Measurements from ENCODE around the gene EGF.
"Not testable (repeated sequence)": the region's sequence is repeated elsewhere in the genome, so short reads cannot be mapped to it uniquely, and the experiment has no call there.

Gene EGF

DNA sequence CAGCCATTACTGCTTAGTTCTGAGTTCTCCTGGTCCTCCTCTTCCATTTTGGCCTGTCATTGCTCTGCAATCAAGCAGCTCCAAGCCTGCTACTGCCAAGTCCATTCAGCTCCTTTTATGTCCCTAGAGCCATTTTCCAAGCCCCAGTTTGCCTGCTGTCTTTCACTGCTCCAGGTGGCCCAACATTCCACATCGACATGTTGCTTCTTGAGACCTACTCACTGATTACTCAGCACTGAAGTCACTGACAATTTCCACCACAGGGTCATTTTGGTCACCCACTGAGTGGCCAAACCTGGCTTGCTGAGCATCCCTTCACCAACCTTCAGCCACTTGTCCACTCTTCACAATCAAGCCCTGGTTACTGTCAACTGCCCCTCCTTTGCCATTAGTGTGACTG is 37.6 kb upstream of the EGF start:
- TF ChIP-seq, protein P1, sequence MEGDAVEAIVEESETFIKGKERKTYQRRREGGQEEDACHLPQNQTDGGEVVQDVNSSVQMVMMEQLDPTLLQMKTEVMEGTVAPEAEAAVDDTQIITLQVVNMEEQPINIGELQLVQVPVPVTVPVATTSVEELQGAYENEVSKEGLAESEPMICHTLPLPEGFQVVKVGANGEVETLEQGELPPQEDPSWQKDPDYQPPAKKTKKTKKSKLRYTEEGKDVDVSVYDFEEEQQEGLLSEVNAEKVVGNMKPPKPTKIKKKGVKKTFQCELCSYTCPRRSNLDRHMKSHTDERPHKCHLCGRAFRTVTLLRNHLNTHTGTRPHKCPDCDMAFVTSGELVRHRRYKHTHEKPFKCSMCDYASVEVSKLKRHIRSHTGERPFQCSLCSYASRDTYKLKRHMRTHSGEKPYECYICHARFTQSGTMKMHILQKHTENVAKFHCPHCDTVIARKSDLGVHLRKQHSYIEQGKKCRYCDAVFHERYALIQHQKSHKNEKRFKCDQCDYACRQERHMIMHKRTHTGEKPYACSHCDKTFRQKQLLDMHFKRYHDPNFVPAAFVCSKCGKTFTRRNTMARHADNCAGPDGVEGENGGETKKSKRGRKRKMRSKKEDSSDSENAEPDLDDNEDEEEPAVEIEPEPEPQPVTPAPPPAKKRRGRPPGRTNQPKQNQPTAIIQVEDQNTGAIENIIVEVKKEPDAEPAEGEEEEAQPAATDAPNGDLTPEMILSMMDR (conservative IDR thresholded peaks at IDR 0.05; ENCODE audit: low read depth, low read length) = no peak
- no peak overlapping the region for H3K4me3 ChIP-seq (ENCODE audit: low read length)
- DNase-seq (ENCODE audit: low read depth) = no peak

DNA sequence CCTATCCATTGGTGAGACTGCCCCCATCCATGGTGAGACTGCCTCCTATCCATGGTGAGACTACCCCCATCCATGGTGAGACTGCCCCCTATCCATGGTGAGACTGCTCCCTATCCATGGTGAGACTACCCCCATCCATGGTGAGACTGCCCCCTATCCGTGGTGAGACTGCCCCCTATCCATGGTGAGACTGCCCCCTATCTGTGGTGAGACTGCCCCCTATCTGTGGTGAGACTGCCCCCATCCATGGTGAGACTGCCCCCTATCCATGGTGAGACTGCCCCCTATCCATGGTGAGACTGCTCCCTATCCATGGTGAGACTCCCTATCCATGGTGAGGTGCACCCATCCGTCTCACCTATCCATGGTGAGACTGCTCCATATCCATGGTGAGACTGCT is 37.1 kb upstream of the EGF start:
- DNase-seq (ENCODE audit: low read depth); H3K4me3 ChIP-seq (ENCODE audit: low read length): not testable (repeated sequence)

DNA sequence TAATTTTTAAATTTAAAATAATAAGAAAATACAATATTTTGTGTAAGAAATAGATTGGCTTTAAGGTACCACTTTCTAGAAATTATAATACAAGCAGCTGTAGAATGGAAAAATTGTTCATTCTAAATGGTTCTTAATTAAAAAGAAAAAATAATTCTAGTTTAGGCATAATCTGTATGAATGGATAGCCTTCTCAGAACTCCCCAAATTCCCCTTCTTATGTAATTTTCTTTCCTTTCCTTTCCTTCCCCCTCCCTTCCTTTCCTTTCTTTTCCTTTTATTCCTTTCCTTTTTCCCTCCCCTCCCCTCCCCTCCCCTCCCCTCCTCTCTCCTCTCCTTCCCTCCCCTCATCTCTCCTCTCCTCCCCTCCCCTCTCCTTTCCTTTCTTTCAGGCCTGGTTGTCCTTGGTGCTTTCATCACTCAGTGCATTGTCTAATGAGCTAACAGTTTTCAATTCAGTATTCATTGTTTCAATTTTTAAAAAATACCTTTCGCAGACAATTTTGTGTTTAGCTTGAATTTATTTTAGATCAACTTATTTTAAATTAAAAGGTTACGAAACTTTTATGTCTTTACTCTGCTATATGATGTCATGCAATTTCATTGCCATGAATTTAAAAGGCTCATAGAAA is 35.9 kb upstream of the EGF start:
- TF ChIP-seq, protein P1 (conservative IDR thresholded peaks at IDR 0.05; ENCODE audit: low read depth, low read length) = no peak
- no peak for DNase-seq (ENCODE audit: low read depth)
- H3K4me3 ChIP-seq (ENCODE audit: low read length) = no peak overlapping the region

DNA sequence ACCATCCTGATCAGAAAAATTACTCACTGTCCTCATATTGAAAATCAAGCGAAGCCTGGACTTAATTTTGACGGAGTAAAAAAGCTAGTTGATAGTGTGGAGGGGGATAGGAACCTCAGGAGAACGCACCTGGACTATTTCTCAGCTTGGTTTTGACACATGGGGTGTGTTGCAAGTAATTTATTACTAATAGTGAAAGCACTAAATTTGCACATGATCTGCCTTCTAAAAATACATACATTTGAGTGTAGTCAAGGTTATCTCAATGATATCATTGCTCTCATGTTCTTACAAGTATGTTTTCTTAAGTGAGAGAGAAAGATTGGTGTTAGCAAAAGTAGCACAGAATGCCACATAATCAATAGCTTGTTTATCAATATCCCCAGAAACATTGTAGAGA is 35.3 kb upstream of the EGF start:
- TF ChIP-seq, protein P1 (conservative IDR thresholded peaks at IDR 0.05; ENCODE audit: low read depth, low read length) = no peak
- DNase-seq (ENCODE audit: low read depth) = no peak
- no peak overlapping the region for H3K4me3 ChIP-seq (ENCODE audit: low read length)

DNA sequence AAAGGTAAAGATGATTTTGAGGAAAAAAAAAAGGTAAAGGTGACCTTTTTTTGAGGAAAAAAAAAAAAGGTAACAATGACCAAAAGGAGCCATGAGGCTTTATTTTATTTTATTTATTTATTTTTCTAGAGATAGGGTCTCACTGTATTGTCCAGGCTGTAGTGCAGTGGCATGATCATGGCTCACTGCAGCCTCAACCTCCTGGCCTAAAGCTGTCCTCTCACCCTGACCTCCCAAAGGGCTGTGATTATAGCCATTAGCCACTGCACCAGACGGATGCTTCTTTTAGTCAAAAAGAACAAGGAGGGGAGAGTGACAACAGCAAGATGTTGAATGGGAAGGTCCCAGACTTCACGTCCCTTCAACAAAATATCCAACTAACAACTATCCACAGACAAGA is 34.3 kb upstream of the EGF start:
- no peak for DNase-seq (ENCODE audit: low read depth)

DNA sequence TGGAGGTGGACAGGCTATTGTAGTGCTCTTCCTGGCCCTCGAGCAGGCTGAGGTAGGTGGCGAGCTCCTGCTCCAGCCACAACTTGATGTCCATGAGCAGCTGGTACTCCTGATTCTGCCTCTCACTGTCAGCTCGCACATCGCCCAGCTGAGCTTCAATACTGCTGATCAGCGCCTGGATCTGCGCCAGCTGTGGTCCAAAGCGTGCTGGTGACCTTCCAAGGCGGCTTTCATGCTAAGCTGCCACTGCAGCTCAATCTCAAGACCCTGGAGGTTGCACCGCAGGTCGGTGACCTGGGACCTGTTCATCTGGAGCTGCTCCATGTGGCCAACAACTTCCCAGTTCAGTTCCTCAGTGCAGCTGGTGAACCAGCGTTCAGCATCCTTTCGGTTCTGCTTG is 33.6 kb upstream of the EGF start:
- no peak overlapping the region for H3K4me3 ChIP-seq (ENCODE audit: low read length)
- TF ChIP-seq, protein P1 (conservative IDR thresholded peaks at IDR 0.05; ENCODE audit: low read depth, low read length) = no peak
- no peak for DNase-seq (ENCODE audit: low read depth)

More for the DNA sequence above, 34.3 kb upstream of the EGF start:
- TF ChIP-seq, protein P1 (conservative IDR thresholded peaks at IDR 0.05; ENCODE audit: low read depth, low read length) = no peak
- no peak overlapping the region for H3K4me3 ChIP-seq (ENCODE audit: low read length)

DNA sequence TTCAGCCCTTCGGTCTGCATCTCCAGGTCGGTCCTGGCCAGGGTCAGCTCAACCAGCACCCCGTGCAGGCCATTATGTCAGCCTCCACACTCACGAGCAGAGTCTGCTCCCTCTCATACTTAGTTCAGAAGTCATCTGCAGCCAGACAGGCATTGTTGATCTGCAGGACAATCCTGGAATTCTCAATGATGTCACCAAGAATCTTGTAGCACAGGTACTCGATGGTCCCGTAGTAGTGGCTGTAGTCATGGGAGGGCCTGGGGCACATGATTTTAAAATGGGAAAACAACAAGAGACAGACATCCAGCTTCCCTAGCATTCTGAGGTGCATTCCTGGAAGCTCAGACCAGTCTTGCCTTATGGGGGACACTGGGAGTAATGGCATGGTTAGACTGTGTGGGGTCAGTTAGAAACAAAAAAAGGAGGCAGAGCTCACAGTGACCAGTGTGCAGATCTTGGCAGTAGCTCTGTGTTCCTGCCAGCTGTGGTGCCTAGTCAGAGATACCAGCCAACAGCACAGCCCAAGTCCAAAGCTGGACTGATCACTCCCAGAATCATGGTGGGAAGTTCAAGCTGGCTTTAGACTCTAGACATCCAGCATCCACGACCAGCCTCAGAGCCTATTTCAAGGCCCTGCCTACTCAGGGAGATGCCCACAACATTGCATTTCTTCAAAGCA is 32.9 kb upstream of the EGF start:
- no peak overlapping the region for H3K4me3 ChIP-seq (ENCODE audit: low read length)
- TF ChIP-seq, protein P1 (conservative IDR thresholded peaks at IDR 0.05; ENCODE audit: low read depth, low read length) = no peak
- no peak for DNase-seq (ENCODE audit: low read depth)
